Activated naive CD8-positive, alpha-beta T cell treated with anti-CD3 and anti-CD28 coated beads, Interleukin-2, amount 10 ng/mL, durations not matched to agents 7 days and 5 days (primary cell): Measurements from ENCODE around the gene ZNF747. TPM values are rescaled to one million over a fixed set of nuclear protein-coding genes. Genes with fewer than 3 reads are reported as not detected.
A peak's percentile ranks its signal among the peaks of the same experiment; 100 is the strongest.
"Not testable (repeated sequence)": the region's sequence is repeated elsewhere in the genome, so short reads cannot be mapped to it uniquely, and the experiment has no call there.

ENCODE experiments used
- ATAC-seq: fragments of 150-1000 bp; cut with Tn5 transposase; one replicate; pipeline ENCODE4 v1.10.0; 2021; ENCODE audit warnings: low read depth, moderate library complexity
- POLR2A ChIA-PET: fragments of 350-600 bp; sonication (Branson Sonifier 250); formaldehyde crosslinking; loops from one replicate; lab custom pipeline; 2021; ENCODE audit warnings: antibody characterized with exemption; lab: Charles Lee
- DNase-seq: peaks from one replicate; pipeline ENCODE4 v3.0.0; 2021
- H3K27ac Mint-ChIP-seq: one replicate; pipeline ENCODE4 v1.8.0; 2022; ENCODE audit warnings: mild to moderate bottlenecking, mixed read lengths
- H3K27me3 Mint-ChIP-seq: one replicate; pipeline ENCODE4 v1.8.0; 2022; ENCODE audit warnings: mild to moderate bottlenecking, moderate library complexity, mixed read lengths
- H3K36me3 Mint-ChIP-seq: one replicate; pipeline ENCODE4 v1.8.0; 2021; ENCODE audit warnings: mild to moderate bottlenecking, mixed read lengths
- H3K4me1 Mint-ChIP-seq: one replicate; pipeline ENCODE4 v1.8.0; 2021; ENCODE audit warnings: mixed read lengths
- H3K4me3 Mint-ChIP-seq: one replicate; pipeline ENCODE4 v1.8.0; 2022; ENCODE audit warnings: mild to moderate bottlenecking, moderate library complexity, mixed read lengths
- H3K9me3 Mint-ChIP-seq: one replicate; pipeline ENCODE4 v1.8.0; 2021; ENCODE audit warnings: mixed read lengths
- total RNA-seq, 2 experiments: library from RNA; stranded (reverse); gene quantifications; one replicate each; pipeline ENCODE4 v1.2.3, GENCODE V29; 2021

Gene ZNF747
- total RNA-seq, 2 experiments from 2014 or later, result 11.9 to 12.5 TPM

DNA sequence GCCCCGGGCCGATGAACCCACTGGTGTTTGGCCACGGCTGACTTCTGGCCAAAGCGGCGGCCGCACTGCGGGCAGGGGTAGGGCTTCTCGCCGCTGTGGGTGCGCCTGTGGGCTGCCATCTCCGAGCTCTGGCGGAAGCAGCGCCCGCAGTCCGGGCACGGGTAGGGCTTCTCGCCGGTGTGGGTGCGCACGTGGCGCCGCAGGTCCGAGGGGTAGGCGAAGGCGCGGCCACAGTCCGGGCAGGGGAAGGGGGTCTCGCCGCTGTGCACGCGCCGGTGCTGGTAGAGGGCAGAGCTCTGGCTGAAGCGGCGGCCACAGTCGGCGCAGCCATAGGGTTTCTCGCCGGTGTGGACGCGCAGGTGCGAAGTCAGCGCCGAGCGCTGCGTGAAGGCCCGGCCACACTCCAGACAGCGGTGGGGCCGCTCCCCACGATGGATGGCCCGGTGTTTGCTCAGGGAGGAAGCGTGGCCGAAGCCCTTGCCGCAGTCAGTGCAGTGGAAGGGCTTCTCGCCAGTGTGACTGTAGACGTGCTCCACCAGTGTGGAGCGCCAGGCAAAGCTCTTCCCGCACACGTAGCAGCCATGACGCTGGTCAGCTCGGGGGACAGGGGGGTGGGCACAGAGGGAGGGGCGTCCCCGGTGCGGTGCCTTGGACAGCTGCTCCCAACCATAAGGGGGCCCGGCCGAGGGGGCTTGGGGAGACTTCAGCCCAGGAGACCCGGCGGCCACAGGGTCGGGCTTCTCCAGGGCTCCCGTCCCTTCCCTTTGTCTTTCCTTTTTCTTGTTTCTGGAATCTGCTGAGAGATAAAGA, 20.9 kb upstream of the ZNF747 start:
- Mint-ChIP-seq H3K36me3 (peaks cover 18% of the 10 kb centered on the region), H3K27me3 (no peaks in the 10 kb centered on the region), H3K4me1 (peaks cover 46% of the 10 kb centered on the region), H3K4me3 (peak overlapping the region; percentile 55), H3K9me3 (no peaks in the 10 kb centered on the region), H3K27ac (peak overlapping the region; percentile 51)
- ATAC-seq (no peak), DNase-seq (no peak)
- POLR2A ChIA-PET, result interaction anchor here (0.6 kb wide), 1 partner anchor 106 kb away, joined by 3 read pairs; no protein-coding TSS in a partner anchor

DNA sequence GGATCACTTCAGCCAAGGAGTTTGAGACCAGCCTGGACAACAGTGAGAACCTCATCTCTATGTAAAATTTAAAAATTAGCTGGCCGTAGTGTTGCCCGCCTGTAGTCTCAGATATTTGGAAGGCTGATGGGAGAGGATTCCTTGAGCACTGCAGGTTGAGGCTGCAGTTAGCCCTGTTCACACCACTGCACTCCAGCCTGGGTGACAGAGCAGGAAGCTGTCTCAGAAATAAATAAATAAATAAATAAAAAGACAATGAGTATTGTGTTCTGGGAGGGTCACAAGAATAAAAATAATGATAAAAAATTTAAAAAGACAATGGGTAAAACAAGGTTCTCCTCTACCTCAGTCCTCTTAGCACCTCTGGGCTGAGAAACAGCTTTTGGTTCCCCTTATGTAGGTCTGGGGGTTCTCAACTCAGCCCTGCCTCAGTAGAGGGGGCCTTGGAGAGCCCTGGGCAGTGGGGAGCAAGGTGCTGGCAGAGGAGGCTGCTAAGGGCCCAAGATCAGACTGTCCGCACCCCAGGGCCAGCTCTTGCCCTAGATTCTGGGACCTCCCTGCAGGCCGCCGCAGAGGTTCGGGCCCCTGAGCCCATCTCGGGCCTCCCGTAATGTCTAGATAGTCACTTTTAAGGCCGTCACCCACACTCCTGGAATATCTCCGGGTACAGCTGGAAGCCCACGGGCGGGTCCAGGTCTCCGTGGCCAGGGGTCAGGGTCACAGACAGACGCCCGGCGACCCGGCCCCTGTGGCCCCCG, 20.1 kb upstream of the ZNF747 start:
- Mint-ChIP-seq H3K4me3 (no peak overlapping the region), H3K36me3 (peaks cover 18% of the 10 kb centered on the region), H3K27ac (no peak overlapping the region), H3K4me1 (peaks cover 46% of the 10 kb centered on the region), H3K9me3 (no peaks in the 10 kb centered on the region), H3K27me3 (no peaks in the 10 kb centered on the region)
- no peak for DNase-seq
- POLR2A ChIA-PET, result interaction anchor here (0.6 to 1.1 kb wide), 2 partner anchors 104 to 150 kb away, joined by 3 read pairs; partner anchors contain the start of gene FBRS
- ATAC-seq, result no peak

DNA sequence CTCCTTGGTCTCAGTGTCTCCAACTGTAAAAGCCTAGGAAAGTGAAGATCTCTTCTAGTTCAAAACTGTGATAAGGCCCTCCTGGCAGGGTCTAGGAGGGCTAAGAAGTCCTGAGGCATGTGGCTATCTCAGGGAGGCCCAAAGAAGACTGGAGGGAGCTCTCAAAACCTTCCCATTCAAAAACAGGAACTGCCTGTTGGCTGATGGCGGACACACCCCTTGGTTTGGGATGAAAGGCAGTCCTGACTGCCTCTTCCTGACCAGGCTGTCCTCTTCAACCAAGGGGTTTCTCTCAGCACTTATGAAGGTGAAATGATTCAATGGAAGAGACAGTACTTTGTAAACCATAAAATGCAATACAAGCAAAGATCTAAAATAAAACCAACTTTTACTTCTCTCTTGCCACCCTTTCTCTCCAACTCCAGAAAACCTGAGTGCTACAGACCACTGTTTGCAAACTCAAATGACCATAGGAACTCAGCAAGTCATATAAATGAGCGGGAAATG, 18.8 kb upstream of the ZNF747 start:
- ATAC-seq, result no peak
- peaks cover 45% of the 10 kb centered on the region for H3K4me1 Mint-ChIP-seq
- peak overlapping the region; percentile 68 for H3K27ac Mint-ChIP-seq
- POLR2A ChIA-PET, result interaction anchor here (0.9 to 3.1 kb wide), 2 partner anchors 18 kb away, joined by 3 to 64 read pairs; partner anchors contain the start of genes ZNF688 and ZNF747
- peaks cover 18% of the 10 kb centered on the region for H3K36me3 Mint-ChIP-seq
- no peak overlapping the region for H3K4me3 Mint-ChIP-seq
- no peaks in the 10 kb centered on the region for H3K27me3 Mint-ChIP-seq
- no peaks in the 10 kb centered on the region for H3K9me3 Mint-ChIP-seq
- no peak for DNase-seq

DNA sequence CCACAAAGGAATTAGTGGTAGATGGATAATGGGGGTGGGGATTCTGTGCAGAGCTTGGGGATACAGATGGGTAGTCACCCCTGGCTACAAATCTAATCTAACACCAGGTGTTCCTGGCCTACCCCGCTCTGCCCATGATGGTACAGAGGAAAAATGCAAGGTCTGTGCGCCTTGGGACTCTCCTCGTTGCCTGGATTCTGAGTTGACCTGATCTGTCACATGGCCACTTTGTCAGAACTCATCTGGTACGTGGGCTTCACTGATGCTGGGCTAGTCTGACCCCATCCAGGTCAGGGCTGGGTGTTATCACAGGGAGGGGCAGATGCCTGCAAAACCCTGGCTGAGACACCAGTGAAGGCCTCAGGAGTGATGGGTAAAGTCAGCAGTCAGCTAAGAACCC, 18.3 kb upstream of the ZNF747 start:
- POLR2A ChIA-PET, result interaction anchor here (0.5 to 3.1 kb wide), 5 partner anchors 15 to 25 kb away, joined by 3 to 64 read pairs (median 4); partner anchors contain the start of genes ZNF688 and ZNF747
- no peaks in the 10 kb centered on the region for H3K9me3 Mint-ChIP-seq
- peak overlapping the region; percentile 93 for H3K27ac Mint-ChIP-seq
- DNase-seq, result no peak
- H3K36me3 Mint-ChIP-seq, result peaks cover 19% of the 10 kb centered on the region
- no peak overlapping the region for H3K4me3 Mint-ChIP-seq
- H3K27me3 Mint-ChIP-seq, result no peaks in the 10 kb centered on the region
- no peak for ATAC-seq
- H3K4me1 Mint-ChIP-seq, result peaks cover 45% of the 10 kb centered on the region

DNA sequence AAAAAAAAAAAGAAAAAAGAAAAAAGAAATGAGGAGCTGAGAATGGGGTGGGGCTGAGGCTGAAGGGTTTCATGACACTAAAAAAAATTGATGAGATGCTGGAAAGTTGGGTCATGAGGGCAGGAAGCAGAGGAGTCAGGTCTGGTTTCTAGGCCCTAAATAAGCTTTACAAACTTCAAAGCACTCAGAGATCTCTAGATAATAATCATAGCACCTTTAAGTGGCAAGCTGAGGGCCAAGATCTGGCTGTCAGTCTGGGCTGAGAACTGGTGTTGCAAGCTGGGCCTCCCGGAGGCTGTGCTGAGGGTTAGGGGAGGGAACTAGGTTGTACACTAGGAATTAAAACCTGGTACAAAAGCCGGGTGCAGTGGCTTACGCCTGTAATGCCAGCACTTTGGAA, 17.1 kb upstream of the ZNF747 start:
- peak overlapping the region; percentile 73 for H3K4me3 Mint-ChIP-seq
- peaks cover 45% of the 10 kb centered on the region for H3K4me1 Mint-ChIP-seq
- peak overlapping the region; percentile 93 for H3K27ac Mint-ChIP-seq
- no peaks in the 10 kb centered on the region for H3K27me3 Mint-ChIP-seq
- no peaks in the 10 kb centered on the region for H3K9me3 Mint-ChIP-seq
- peak; percentile 63 for DNase-seq
- peak; percentile 93 for ATAC-seq
- peaks cover 23% of the 10 kb centered on the region for H3K36me3 Mint-ChIP-seq
- POLR2A ChIA-PET, result interaction anchor here (0.6 to 3.1 kb wide), 22 partner anchors 8 to 382 kb away, joined by 3 to 64 read pairs (median 4); partner anchors contain the start of genes PRR14, ZNF688 and ZNF747

DNA sequence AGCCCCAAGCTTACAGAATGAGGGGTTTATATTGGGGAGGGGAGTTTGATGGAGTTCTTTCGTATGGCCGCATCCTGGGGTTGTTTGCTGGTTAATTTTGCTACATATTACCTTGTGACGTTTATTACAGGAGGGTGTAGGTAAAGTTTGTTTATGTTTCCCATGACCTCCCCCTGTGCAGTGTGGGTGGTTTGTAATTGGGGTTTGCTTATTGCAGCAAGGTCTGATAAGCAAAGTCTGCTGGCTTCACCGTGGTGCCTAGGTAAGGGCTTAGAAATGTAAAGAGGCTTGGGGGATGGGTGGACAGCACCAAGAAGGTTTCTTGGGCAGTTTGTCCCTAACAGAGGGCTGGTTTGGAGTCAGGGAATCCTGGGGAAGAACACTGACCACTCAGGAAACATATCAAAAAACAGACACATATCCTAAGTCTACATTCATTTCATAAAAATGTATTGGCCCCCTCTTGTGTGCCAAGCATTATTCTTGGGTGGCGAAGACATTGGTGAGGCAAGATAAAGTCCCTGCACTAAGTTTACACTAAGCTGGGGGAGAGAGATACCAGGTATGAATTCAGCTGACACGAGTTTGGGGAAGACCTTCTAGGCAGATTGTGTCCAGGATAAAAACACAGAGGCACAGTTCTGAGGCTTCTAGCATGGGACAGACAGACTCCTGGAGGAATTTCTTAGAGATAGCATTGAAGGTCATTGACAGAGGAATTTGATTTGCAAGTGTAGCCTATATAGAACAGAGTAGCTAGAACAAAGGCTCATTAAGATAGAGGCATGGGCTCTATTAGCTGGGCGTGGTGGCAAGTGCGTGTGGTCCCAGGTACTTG, 14.0 kb upstream of the ZNF747 start:
- DNase-seq (no peak), ATAC-seq (no peak)
- Mint-ChIP-seq H3K9me3 (no peaks in the 10 kb centered on the region), H3K4me3 (no peak overlapping the region), H3K27ac (peak overlapping the region; percentile 11), H3K36me3 (peaks cover 7% of the 10 kb centered on the region), H3K27me3 (no peaks in the 10 kb centered on the region), H3K4me1 (peaks cover 33% of the 10 kb centered on the region)
- POLR2A ChIA-PET, result interaction anchor here (1.6 kb wide), 1 partner anchor 13 kb away, joined by 9 read pairs; the partner anchor contains the start of gene ZNF747

DNA sequence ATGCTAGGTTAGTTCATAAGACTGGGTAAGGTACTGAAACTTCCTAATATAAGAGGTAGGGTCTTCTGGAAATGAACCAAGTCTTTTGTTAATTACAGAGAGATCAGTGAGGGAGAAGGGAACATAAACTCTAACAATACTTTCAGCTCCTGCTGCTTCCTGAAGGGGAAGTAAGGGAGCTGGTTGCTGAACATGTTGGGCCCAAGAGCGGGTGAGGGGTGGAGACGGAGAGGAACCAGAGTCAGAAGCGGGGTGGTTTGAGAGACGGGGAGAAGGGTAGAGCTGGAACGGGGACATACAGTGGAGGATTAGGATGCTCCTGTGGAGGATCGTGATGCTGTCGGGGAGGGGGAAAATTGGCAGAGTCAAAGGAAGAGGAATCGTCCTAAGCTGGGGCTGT, 11.5 kb upstream of the ZNF747 start:
- no peak overlapping the region for H3K27ac Mint-ChIP-seq
- no peak overlapping the region for H3K4me3 Mint-ChIP-seq

DNA sequence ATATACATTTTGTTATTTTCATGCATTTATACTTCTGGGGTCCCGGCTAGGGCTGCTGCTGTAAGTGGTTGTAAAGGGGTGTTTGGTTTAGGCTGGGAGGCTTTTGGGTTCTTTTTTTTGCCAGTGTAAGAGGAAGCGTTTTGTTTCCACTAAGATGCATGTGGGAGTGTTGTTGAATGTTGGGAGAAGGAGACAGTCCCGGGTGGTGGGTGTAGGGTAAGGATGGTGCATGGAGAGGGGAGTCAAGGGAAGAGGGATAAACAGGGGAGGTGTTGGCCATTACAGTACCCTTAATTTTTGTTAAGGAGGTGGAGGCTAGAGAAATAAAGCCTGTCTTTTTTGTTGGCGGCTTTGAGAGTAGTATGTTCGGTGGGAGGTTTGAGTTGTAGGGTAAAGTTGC, 8.4 kb upstream of the ZNF747 start:
- H3K27me3 Mint-ChIP-seq, result no peaks in the 10 kb centered on the region
- H3K4me3 Mint-ChIP-seq, result no peak overlapping the region
- ATAC-seq, result no peak

More for the DNA sequence above, 11.5 kb upstream of the ZNF747 start:
- DNase-seq (no peak), ATAC-seq (no peak)
- H3K36me3 Mint-ChIP-seq, result peaks cover 4% of the 10 kb centered on the region
- H3K4me1 Mint-ChIP-seq, result peaks cover 12% of the 10 kb centered on the region
- POLR2A ChIA-PET, result interaction anchor here (0.9 to 2.3 kb wide), 2 partner anchors 11 kb away, joined by 3 to 5 read pairs; partner anchors contain the start of gene ZNF747
- H3K9me3 Mint-ChIP-seq, result no peaks in the 10 kb centered on the region
- H3K27me3 Mint-ChIP-seq, result no peaks in the 10 kb centered on the region

DNA sequence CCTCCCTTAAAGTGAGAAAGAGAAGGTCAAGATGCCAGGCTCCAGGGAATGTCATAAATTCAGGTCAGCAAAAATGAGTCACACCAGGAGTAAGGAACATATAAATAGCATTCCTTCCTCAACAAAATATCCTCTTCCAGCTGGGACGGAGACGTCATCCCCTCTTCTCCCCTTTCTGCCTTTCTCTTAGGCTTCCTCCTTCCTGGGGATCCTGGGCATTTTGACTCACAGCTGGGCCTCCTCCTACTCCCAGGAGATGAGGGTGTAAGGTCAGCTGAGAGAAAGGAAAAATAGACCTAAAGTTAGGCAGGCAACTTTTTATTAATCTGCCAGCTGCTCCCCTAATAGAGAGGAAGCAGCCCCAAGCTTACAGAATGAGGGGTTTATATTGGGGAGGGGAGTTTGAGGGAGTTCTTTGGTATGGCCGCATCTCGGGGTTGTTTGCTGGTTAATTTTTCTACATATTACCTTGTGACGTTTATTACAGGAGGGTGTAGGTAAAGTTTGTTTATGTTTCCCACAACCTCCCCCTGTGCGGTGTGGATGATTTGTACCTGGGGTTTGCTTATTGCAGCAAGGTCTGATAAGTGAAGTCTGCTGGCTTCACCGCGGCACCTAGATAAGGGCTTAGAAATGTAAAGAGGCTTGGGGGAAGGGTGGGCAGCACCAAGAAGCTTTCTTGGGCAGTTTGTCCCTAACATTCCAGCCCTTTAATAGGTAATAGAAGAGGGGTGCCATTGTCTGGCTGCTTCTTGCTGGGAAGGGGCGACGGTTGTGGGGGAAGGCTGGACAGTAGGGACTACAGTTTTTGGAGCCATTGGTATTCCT, 7.1 kb upstream of the ZNF747 start:
- DNase-seq, result no peak
- Mint-ChIP-seq H3K27ac (no peak overlapping the region), H3K27me3 (no peaks in the 10 kb centered on the region), H3K9me3 (no peaks in the 10 kb centered on the region), H3K4me1 (peaks cover 6% of the 10 kb centered on the region), H3K4me3 (no peak overlapping the region), H3K36me3 (peaks cover 4% of the 10 kb centered on the region)
- POLR2A ChIA-PET, result no interaction called here
- no peak for ATAC-seq

More for the DNA sequence above, 8.4 kb upstream of the ZNF747 start:
- POLR2A ChIA-PET, result interaction anchor here (0.5 to 1.0 kb wide), 3 partner anchors 9 to 111 kb away, joined by 3 to 4 read pairs (median 3); partner anchors contain the start of gene ZNF747
- H3K4me1 Mint-ChIP-seq, result peaks cover 3% of the 10 kb centered on the region
- DNase-seq, result no peak
- no peaks in the 10 kb centered on the region for H3K9me3 Mint-ChIP-seq
- no peak overlapping the region for H3K27ac Mint-ChIP-seq
- peaks cover 6% of the 10 kb centered on the region for H3K36me3 Mint-ChIP-seq

DNA sequence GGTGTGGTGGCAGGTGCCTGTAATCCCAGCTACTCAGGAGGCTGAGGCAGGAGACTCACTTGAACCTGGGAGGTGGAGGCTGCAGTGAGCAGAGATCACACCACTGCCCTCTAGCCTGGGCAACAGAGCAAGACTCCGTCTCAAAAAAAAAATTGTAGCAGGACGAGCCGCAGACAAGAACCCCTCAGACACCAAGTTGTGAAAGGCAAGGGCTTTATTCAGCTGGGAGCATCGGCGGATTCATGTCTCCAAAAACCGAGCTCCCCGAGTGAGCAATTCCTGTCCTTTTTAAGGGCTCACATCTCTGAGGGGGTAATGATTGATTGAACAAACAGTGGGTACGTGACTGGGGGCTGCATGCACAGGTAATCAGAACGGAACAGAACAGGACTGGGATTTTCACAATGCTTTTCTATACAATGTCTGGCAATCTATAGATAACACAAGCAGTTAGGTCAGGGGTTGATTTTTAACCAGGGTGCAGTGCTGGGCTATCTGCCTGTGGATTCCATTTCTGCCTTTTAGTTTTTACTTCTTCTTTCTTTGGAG, 6.3 kb upstream of the ZNF747 start:
- H3K27ac Mint-ChIP-seq, H3K4me1 Mint-ChIP-seq, ATAC-seq, H3K9me3 Mint-ChIP-seq, DNase-seq, H3K36me3 Mint-ChIP-seq, H3K4me3 Mint-ChIP-seq, POLR2A ChIA-PET, H3K27me3 Mint-ChIP-seq: not testable (repeated sequence)

DNA sequence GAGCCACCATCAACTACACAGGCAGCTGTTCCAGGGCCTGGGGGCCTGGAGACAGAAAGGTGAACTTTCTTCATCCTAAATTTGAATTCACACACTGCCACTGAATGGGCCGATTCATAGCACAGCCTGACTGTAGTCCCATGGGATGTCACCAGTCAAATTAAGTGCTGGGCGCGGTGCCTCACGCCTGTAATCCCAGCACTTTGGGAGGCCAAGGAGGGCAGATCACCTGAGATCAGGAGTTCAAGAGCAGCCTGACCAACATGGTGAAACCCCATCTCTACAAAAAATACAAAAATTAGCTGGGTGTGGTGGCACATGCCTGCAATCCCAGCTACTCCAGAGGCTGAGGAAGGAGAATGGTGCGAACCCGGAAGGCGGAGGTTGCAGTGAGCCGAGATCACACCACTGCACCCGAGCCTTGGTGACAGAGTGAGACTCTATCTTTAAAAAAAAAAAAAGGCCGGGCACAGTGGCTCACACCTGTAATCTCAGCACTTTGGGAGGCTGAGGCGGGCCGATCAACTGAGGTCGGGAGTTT, 5.4 kb upstream of the ZNF747 start:
- POLR2A ChIA-PET, H3K27me3 Mint-ChIP-seq, ATAC-seq, H3K27ac Mint-ChIP-seq, H3K4me3 Mint-ChIP-seq, H3K9me3 Mint-ChIP-seq, H3K36me3 Mint-ChIP-seq, DNase-seq: not testable (repeated sequence)
- peaks cover 15% of the 10 kb centered on the region for H3K4me1 Mint-ChIP-seq
